PC-3 (cell line): ENCODE data around the gene TIAM2. TPM values are rescaled to one million over a fixed set of nuclear protein-coding genes. Genes with fewer than 3 reads are reported as not detected.
A peak's percentile ranks its signal among the peaks of the same experiment; 100 is the strongest.

Source experiments
- ATAC-seq: fragments of 200-7000 bp; cut with Tn5 transposase; 2 replicates; pipeline ENCODE4 v1.9.1; 2020; ENCODE audit warnings: mild to moderate bottlenecking, moderate library complexity
- BruUV-seq: library from RNA; stranded (reverse); fragments of 400-500 nt; replicated peaks from 2 replicates; lab custom pipeline; 2021; lab: Mats Ljungman, UMichigan
- CTCF ChIA-PET: fragments of 300-600 bp; sonication (Branson Sonifier 250); formaldehyde crosslinking; loops from one replicate; lab custom pipeline; 2022; ENCODE audit warnings: antibody characterized with exemption; lab: Charles Lee
- POLR2A ChIA-PET: fragments of 300-600 bp; sonication (Branson Sonifier 250); formaldehyde crosslinking; loops from one replicate; lab custom pipeline; 2022; ENCODE audit warnings: antibody characterized with exemption; ENCODE audit not compliant: unreplicated experiment; lab: Charles Lee
- DNase-seq: peaks from one replicate; pipeline ENCODE4 v3.0.0-alpha.2; 2015
- H2AFZ ChIP-seq: fragments of 300-600 bp; sonication (generic); 2 replicates; pipeline ENCODE4 v1.6.0; 2016; ENCODE audit warnings: antibody characterized with exemption, low read length
- H3F3A ChIP-seq: fragments of 300-600 bp; sonication (generic); one replicate; pipeline ENCODE4 v1.6.0; 2017; ENCODE audit warnings: antibody characterized with exemption, low read length, control low read depth, mild to moderate bottlenecking; ENCODE audit not compliant: unreplicated experiment
- H3K27ac ChIP-seq: fragments of 300-600 bp; sonication (generic); 2 replicates; pipeline ENCODE4 v1.5.1; 2016; ENCODE audit warnings: mild to moderate bottlenecking, low read length
- H3K27me3 ChIP-seq: fragments of 300-600 bp; sonication (generic); 2 replicates; pipeline ENCODE4 v1.6.1; 2016; ENCODE audit warnings: low read length, mixed read lengths
- H3K36me3 ChIP-seq: fragments of 300-600 bp; sonication (generic); 2 replicates; pipeline ENCODE4 v1.6.1; 2016; ENCODE audit warnings: low read depth, mixed run types, low read length, mixed read lengths
- H3K4me1 ChIP-seq: fragments of 300-600 bp; sonication (generic); 2 replicates; pipeline ENCODE4 v1.5.1; 2016; ENCODE audit warnings: low read length; ENCODE audit not compliant: insufficient read depth
- H3K4me2 ChIP-seq: fragments of 300-600 bp; sonication (generic); 2 replicates; pipeline ENCODE4 v1.6.0; 2016; ENCODE audit warnings: low read length
- H3K4me3 ChIP-seq: fragments of 300-600 bp; sonication (generic); 2 replicates; pipeline ENCODE4 v1.5.1; 2016; ENCODE audit warnings: mild to moderate bottlenecking, low read length, mixed read lengths
- H3K79me2 ChIP-seq: fragments of 300-600 bp; sonication (generic); 2 replicates; pipeline ENCODE4 v1.6.1; 2017; ENCODE audit warnings: low read length, mixed read lengths
- H3K9ac ChIP-seq: fragments of 300-600 bp; sonication (generic); 2 replicates; pipeline ENCODE4 v1.6.0; 2016; ENCODE audit warnings: mild to moderate bottlenecking, low read length
- H3K9me2 ChIP-seq: fragments of 300-600 bp; sonication (generic); replicated peaks from 2 replicates; pipeline ENCODE4 v1.6.1; 2016; ENCODE audit warnings: mixed run types, low read length, mixed read lengths
- H3K9me3 ChIP-seq: fragments of 300-600 bp; sonication (generic); 2 replicates; pipeline ENCODE4 v1.6.1; 2016; ENCODE audit warnings: low read length, mixed read lengths
- H4K20me1 ChIP-seq: fragments of 300-600 bp; sonication (generic); 2 replicates; pipeline ENCODE4 v1.6.1; 2016; ENCODE audit warnings: low read length, mixed read lengths
- CTCF ChIP-seq: fragments of 300-600 bp; sonication (generic); conservative IDR thresholded peaks from 2 replicates; pipeline ENCODE4 v1.5.1; 2017; ENCODE audit warnings: antibody characterized with exemption, low read depth, mild to moderate bottlenecking, low read length
- EZH2 ChIP-seq: fragments of 300-600 bp; sonication (generic); IDR thresholded peaks from one replicate; pipeline ENCODE4 v1.6.1; 2017; ENCODE audit warnings: antibody characterized with exemption, mild to moderate bottlenecking, low read length; ENCODE audit not compliant: unreplicated experiment
- EZH2phosphoT487 ChIP-seq: fragments of 300-600 bp; sonication (generic); IDR thresholded peaks from 2 replicates; pipeline ENCODE4 v1.6.1; 2018; ENCODE audit warnings: mild to moderate bottlenecking, antibody characterized with exemption, low read length, borderline replicate concordance
- intact Hi-C: fragments of 100-400 bp; cut with micrococcal nuclease; formaldehyde crosslinking; loops from 2 replicates; pipeline ENCODE4 v1.9.0; 2023
- total RNA-seq: library from RNA; depleted of rRNA; stranded (reverse); fragments of >200 nt; gene quantifications from 2 replicates; pipeline ENCODE4 v1.2.3, GENCODE V29; 2014

TIAM2 gene
- total RNA-seq, 1 experiment from 2014 or later = 4.5 TPM

- no peak for TF ChIP-seq EZH2
- H3K36me3 ChIP-seq = no peaks in the 10 kb centered on the region
- BruUV-seq = no TSS peak
- POLR2A ChIA-PET = no interaction called here
- H3K27me3 ChIP-seq = no peaks in the 10 kb centered on the region
- no peak overlapping the region for H3K4me2 ChIP-seq
- ATAC-seq (no peak), DNase-seq (no peak)
- CTCF ChIA-PET = no interaction called here
- H3K27ac ChIP-seq = no peak overlapping the region
- intact Hi-C loops = no loop called here
- H3K4me3 ChIP-seq = no peak overlapping the region
- no peaks in the 10 kb centered on the region for H4K20me1 ChIP-seq
- peaks cover 22% of the 10 kb centered on the region for H3K4me1 ChIP-seq
- no peaks in the 10 kb centered on the region for H3K9me2 ChIP-seq
- no peak overlapping the region for H2AFZ ChIP-seq
- no peaks in the 10 kb centered on the region for H3F3A ChIP-seq
- H3K9ac ChIP-seq = no peak overlapping the region
- H3K9me3 ChIP-seq = no peaks in the 10 kb centered on the region
- H3K79me2 ChIP-seq = no peaks in the 10 kb centered on the region
These were observed 35.1 kb downstream of the TIAM2 start for GRCh38 chr6:155030148-155030720.

GRCh38 chr6:155031091-155031490 is 36.0 kb downstream of the TIAM2 start:
- no TSS peak for BruUV-seq
- H2AFZ ChIP-seq = no peak overlapping the region

GRCh38 chr6:155033021-155033791 is 38.1 kb downstream of the TIAM2 start:
- ATAC-seq = no peak
- no peaks in the 10 kb centered on the region for H4K20me1 ChIP-seq
- ChIA-PET CTCF (no interaction called here), POLR2A (no interaction called here)
- no peaks in the 10 kb centered on the region for H3K36me3 ChIP-seq
- H3K79me2 ChIP-seq = no peaks in the 10 kb centered on the region
- no peak overlapping the region for H3K4me3 ChIP-seq
- H3K27me3 ChIP-seq = no peaks in the 10 kb centered on the region
- intact Hi-C loops = no loop called here
- no peak overlapping the region for H3K9ac ChIP-seq
- DNase-seq = no peak
- BruUV-seq = no TSS peak
- no peak overlapping the region for H3K27ac ChIP-seq
- no peaks in the 10 kb centered on the region for H3F3A ChIP-seq
- no peak overlapping the region for H3K4me2 ChIP-seq
- no peaks in the 10 kb centered on the region for H3K9me2 ChIP-seq
- H3K9me3 ChIP-seq = no peaks in the 10 kb centered on the region
- peaks cover 10% of the 10 kb centered on the region for H3K4me1 ChIP-seq
- H2AFZ ChIP-seq = no peak overlapping the region
- TF ChIP-seq EZH2 = no peak
- no peak for TF ChIP-seq CTCF
- TF ChIP-seq EZH2phosphoT487 = no peak

More at GRCh38 chr6:155031091-155031490, 36.0 kb downstream of the TIAM2 start:
- no peak overlapping the region for H3K4me3 ChIP-seq
- H3K4me2 ChIP-seq = peak overlapping the region; percentile 10; the same call in 1 of the 2 replicates
- peaks cover 18% of the 10 kb centered on the region for H3K4me1 ChIP-seq
- ChIA-PET CTCF (no interaction called here), POLR2A (no interaction called here)
- no peak overlapping the region for H3K9ac ChIP-seq
- TF ChIP-seq CTCF (no peak), EZH2 (no peak), EZH2phosphoT487 (no peak)
- no peaks in the 10 kb centered on the region for H3K27me3 ChIP-seq
- no peaks in the 10 kb centered on the region for H3K36me3 ChIP-seq
- H3K9me3 ChIP-seq = no peaks in the 10 kb centered on the region
- H3K9me2 ChIP-seq = no peaks in the 10 kb centered on the region
- ATAC-seq = peak; percentile 45
- H3K79me2 ChIP-seq = no peaks in the 10 kb centered on the region
- no peaks in the 10 kb centered on the region for H3F3A ChIP-seq
- intact Hi-C loops = no loop called here
- peak; percentile 37 for DNase-seq
- H3K27ac ChIP-seq = no peak overlapping the region
- H4K20me1 ChIP-seq = no peaks in the 10 kb centered on the region
